Caco-2 (cell line): ENCODE data around the gene LRP1-AS. TPM values are rescaled to one million over a fixed set of nuclear protein-coding genes. Genes with fewer than 3 reads are reported as not detected.

Experiments used
- BruUV-seq: library from RNA; stranded (reverse); fragments of 400-500 nt; replicated peaks from 2 replicates; lab custom pipeline; 2021; lab: Mats Ljungman, UMichigan
- CTCF ChIA-PET: fragments of 300-600 bp; sonication (Branson Sonifier 250); formaldehyde crosslinking; loops from one replicate; lab custom pipeline; 2022; ENCODE audit warnings: antibody characterized with exemption; lab: Charles Lee
- POLR2A ChIA-PET: fragments of 300-600 bp; sonication (Branson Sonifier 250); formaldehyde crosslinking; loops from one replicate; lab custom pipeline; 2022; ENCODE audit warnings: antibody characterized with exemption; lab: Charles Lee
- DNase-seq, 2 experiments: peaks; one replicate each; pipeline versions ENCODE4 v3.0.0 to v3.0.0-alpha.2; 2020 to 2022
- H3K27me3 ChIP-seq: replicated peaks from 2 replicates; pipeline ENCODE4 v1.6.0; 2011; ENCODE audit warnings: low read length; ENCODE audit not compliant: control insufficient read depth, insufficient read depth
- H3K36me3 ChIP-seq: 2 replicates; pipeline ENCODE4 v1.5.1; 2011; ENCODE audit warnings: low read length; ENCODE audit not compliant: control insufficient read depth, insufficient read depth
- H3K4me1 ChIP-seq: fragments of 250-450 bp; sonication (Bioruptor Pico); 2 replicates; pipeline ENCODE4 v1.5.1; 2020; ENCODE audit warnings: mild to moderate bottlenecking
- H3K4me3 ChIP-seq: 2 replicates; pipeline ENCODE4 v1.5.1; 2011; ENCODE audit warnings: low read depth, mild to moderate bottlenecking, control low read depth, low read length
- H3K9me3 ChIP-seq: fragments of 250-450 bp; sonication (Bioruptor Pico); 2 replicates; pipeline ENCODE4 v1.5.1; 2020; ENCODE audit warnings: mild to moderate bottlenecking, moderate library complexity
- H3K27ac Mint-ChIP-seq: one replicate; pipeline ENCODE4 v1.8.0; 2022; ENCODE audit warnings: mixed read lengths; ENCODE audit not compliant: unreplicated experiment
- H3K27me3 Mint-ChIP-seq: one replicate; pipeline ENCODE4 v1.8.0; 2022; ENCODE audit warnings: mixed read lengths; ENCODE audit not compliant: insufficient read depth, unreplicated experiment
- H3K36me3 Mint-ChIP-seq: one replicate; pipeline ENCODE4 v1.8.0; 2022; ENCODE audit warnings: mild to moderate bottlenecking, mixed read lengths; ENCODE audit not compliant: insufficient read depth, unreplicated experiment
- H3K4me1 Mint-ChIP-seq: one replicate; pipeline ENCODE4 v1.8.0; 2022; ENCODE audit warnings: low read depth, mixed read lengths; ENCODE audit not compliant: unreplicated experiment
- H3K4me3 Mint-ChIP-seq: one replicate; pipeline ENCODE4 v1.8.0; 2022; ENCODE audit warnings: mild to moderate bottlenecking, moderate library complexity, mixed read lengths; ENCODE audit not compliant: unreplicated experiment
- H3K9me3 Mint-ChIP-seq: one replicate; pipeline ENCODE4 v1.8.0; 2022; ENCODE audit warnings: mixed read lengths; ENCODE audit not compliant: unreplicated experiment
- CTCF ChIP-seq, 2 experiments: fragments of 200-600 bp in 1 of 2; IDR thresholded peaks; 1 replicate in 1 of 2; 2 replicates in 1 of 2; pipeline versions ENCODE4 v1.5.1 to v1.8.0; 2011 to 2022; ENCODE audit warnings: antibody characterized with exemption in 1 of 2, control low read depth in 1 of 2, inconsistent platforms in 1 of 2, low read depth in 1 of 2, low read length in 1 of 2, mild to moderate bottlenecking in 1 of 2, moderate library complexity in 1 of 2; ENCODE audit not compliant: insufficient read depth in 1 of 2, severe bottlenecking in 1 of 2, unreplicated experiment in 1 of 2
- intact Hi-C: fragments of 100-400 bp; cut with micrococcal nuclease; formaldehyde crosslinking; loops from one replicate; pipeline ENCODE4 v1.10.0; 2022; ENCODE audit not compliant: unreplicated experiment
- total RNA-seq: library from RNA; stranded (reverse); gene quantifications from 2 replicates; pipeline ENCODE4 v1.2.3, GENCODE V29; 2022

The LRP1-AS gene
- total RNA-seq, 1 experiment from 2014 or later = not detected

- ChIA-PET CTCF (interaction anchor here (0.6 to 1.6 kb wide), 2 partner anchors 14 to 57 kb away, joined by 6 to 9 read pairs; partner anchors contain the start of gene STAT6), POLR2A (no interaction called here)
- no peaks in the 10 kb centered on the region for H3K4me1 Mint-ChIP-seq
- BruUV-seq = no TSS peak
- Histone ChIP-seq H3K36me3 (peaks cover 4% of the 10 kb centered on the region), H3K9me3 (no peaks in the 10 kb centered on the region), H3K4me3 (no peak overlapping the region), H3K4me1 (no peaks in the 10 kb centered on the region), H3K27me3 (no peaks in the 10 kb centered on the region)
- H3K27ac Mint-ChIP-seq = no peak overlapping the region
- H3K9me3 Mint-ChIP-seq = no peaks in the 10 kb centered on the region
- DNase-seq = no peak
- H3K4me3 Mint-ChIP-seq = no peak overlapping the region
- no peak for TF ChIP-seq CTCF (IDR thresholded peaks at IDR 0.05; ENCODE audit: insufficient read depth in 1 of 2, low read depth in 1 of 2, low read length in 1 of 2, severe bottlenecking in 1 of 2, unreplicated experiment in 1 of 2)
- no peaks in the 10 kb centered on the region for H3K27me3 Mint-ChIP-seq
- intact Hi-C loops = no loop called here
- H3K36me3 Mint-ChIP-seq = peaks cover 47% of the 10 kb centered on the region
Measured at GRCh38 chr12:57168058-57168457, 20.6 kb upstream of the LRP1-AS start.

- peaks cover 51% of the 10 kb centered on the region for H3K36me3 Mint-ChIP-seq
- no peak overlapping the region for H3K27ac Mint-ChIP-seq
- no TSS peak for BruUV-seq
- Histone ChIP-seq H3K9me3 (no peaks in the 10 kb centered on the region), H3K4me1 (no peaks in the 10 kb centered on the region), H3K27me3 (no peaks in the 10 kb centered on the region), H3K4me3 (no peak overlapping the region), H3K36me3 (peaks cover 2% of the 10 kb centered on the region)
- POLR2A ChIA-PET = no interaction called here
- CTCF ChIA-PET = interaction anchor here (0.6 to 1.0 kb wide), 2 partner anchors 43 to 46 kb away, joined by 5 to 6 read pairs; no protein-coding TSS in a partner anchor
- H3K27me3 Mint-ChIP-seq = no peaks in the 10 kb centered on the region
- TF ChIP-seq CTCF (IDR thresholded peaks at IDR 0.05; ENCODE audit: insufficient read depth in 1 of 2, low read depth in 1 of 2, low read length in 1 of 2, severe bottlenecking in 1 of 2, unreplicated experiment in 1 of 2) = no peak
- no peak for DNase-seq
- H3K4me1 Mint-ChIP-seq = no peaks in the 10 kb centered on the region
- intact Hi-C loops = no loop called here
- H3K9me3 Mint-ChIP-seq = no peaks in the 10 kb centered on the region
- no peak overlapping the region for H3K4me3 Mint-ChIP-seq
Measured at GRCh38 chr12:57166971-57167371, 19.6 kb upstream of the LRP1-AS start.

- no peak for DNase-seq
- Mint-ChIP-seq H3K4me1 (no peaks in the 10 kb centered on the region), H3K27me3 (no peaks in the 10 kb centered on the region), H3K4me3 (no peak overlapping the region), H3K27ac (no peak overlapping the region), H3K9me3 (no peaks in the 10 kb centered on the region), H3K36me3 (peaks cover 52% of the 10 kb centered on the region)
- intact Hi-C loops = no loop called here
- no TSS peak for BruUV-seq
- Histone ChIP-seq H3K4me1 (no peaks in the 10 kb centered on the region), H3K9me3 (no peaks in the 10 kb centered on the region), H3K36me3 (peaks cover 4% of the 10 kb centered on the region), H3K4me3 (no peak overlapping the region), H3K27me3 (no peaks in the 10 kb centered on the region)
- ChIA-PET POLR2A (no interaction called here), CTCF (no interaction called here)
- TF ChIP-seq CTCF (IDR thresholded peaks at IDR 0.05; ENCODE audit: insufficient read depth in 1 of 2, low read depth in 1 of 2, low read length in 1 of 2, severe bottlenecking in 1 of 2, unreplicated experiment in 1 of 2) = no peak
Measured at GRCh38 chr12:57165741-57166140, 18.3 kb upstream of the LRP1-AS start.
